DND-41 (cell line): ENCODE measurements around the gene REG3G.

Experiments
- ATAC-seq: fragments of 200-7000 bp; cut with Tn5 transposase; 3 replicates; pipeline ENCODE4 v1.9.1; 2021; ENCODE audit warnings: low read depth; ENCODE audit not compliant: insufficient read depth
- DNase-seq: peaks from one replicate; pipeline ENCODE4 v3.0.0-alpha.2; 2020
- H2AFZ ChIP-seq: 2 replicates; pipeline ENCODE4 v1.6.0; 2012; ENCODE audit warnings: low read depth, low read length
- H3K27ac ChIP-seq: 2 replicates; pipeline ENCODE4 v1.5.1; 2012; ENCODE audit warnings: low read length, inconsistent platforms
- H3K27me3 ChIP-seq: fragments of 200-600 bp; sonication (generic); 2 replicates; pipeline ENCODE4 v1.6.0; 2012; ENCODE audit warnings: low read length, mild to moderate bottlenecking, inconsistent platforms; ENCODE audit not compliant: insufficient read depth, poor library complexity
- H3K36me3 ChIP-seq: 2 replicates; pipeline ENCODE4 v1.5.1; 2012; ENCODE audit warnings: low read length, inconsistent platforms; ENCODE audit not compliant: insufficient read depth
- H3K4me1 ChIP-seq: 2 replicates; pipeline ENCODE4 v1.5.1; 2012; ENCODE audit warnings: mild to moderate bottlenecking, low read length; ENCODE audit not compliant: insufficient read depth
- H3K4me2 ChIP-seq: 2 replicates; pipeline ENCODE4 v1.6.0; 2012; ENCODE audit warnings: mild to moderate bottlenecking, moderate library complexity, low read length, inconsistent platforms; ENCODE audit not compliant: insufficient read depth
- H3K4me3 ChIP-seq, 2 experiments: fragments of 200-600 bp in 1 of 2; shearing (Covaris generic) in 1 of 2; 2 replicates each; pipeline ENCODE4 v1.5.1; 2012 to 2016; ENCODE audit warnings: inconsistent platforms in 2 of 2, low read length in 2 of 2, mild to moderate bottlenecking in 2 of 2, low read depth in 1 of 2, moderate library complexity in 1 of 2
- H3K79me2 ChIP-seq: 2 replicates; pipeline ENCODE4 v1.6.0; 2012; ENCODE audit warnings: low read length, inconsistent platforms; ENCODE audit not compliant: insufficient read depth
- H3K9ac ChIP-seq: 2 replicates; pipeline ENCODE4 v1.6.0; 2012; ENCODE audit warnings: low read depth, mild to moderate bottlenecking, inconsistent platforms, low read length, moderate library complexity
- H3K9me3 ChIP-seq: 2 replicates; pipeline ENCODE4 v1.5.1; 2012; ENCODE audit warnings: low read length, moderate library complexity, mild to moderate bottlenecking, inconsistent platforms; ENCODE audit not compliant: insufficient read depth, severe bottlenecking
- H4K20me1 ChIP-seq: 2 replicates; pipeline ENCODE4 v1.6.0; 2012; ENCODE audit warnings: low read length; ENCODE audit not compliant: insufficient read depth
- EZH2 ChIP-seq: IDR thresholded peaks from 3 replicates; pipeline ENCODE4 v1.6.1; 2012; ENCODE audit warnings: borderline replicate concordance, low read depth, mild to moderate bottlenecking, moderate library complexity, low read length, inconsistent platforms; ENCODE audit not compliant: severe bottlenecking
- TF ChIP-seq, protein P1 (sequence below): IDR thresholded peaks from 2 replicates; pipeline ENCODE4 v1.5.1; 2012; ENCODE audit warnings: borderline replicate concordance, low read length, moderate library complexity, mild to moderate bottlenecking; ENCODE audit not compliant: poor library complexity, severe bottlenecking; ENCODE audit errors: extremely low read depth

Gene REG3G

DNA sequence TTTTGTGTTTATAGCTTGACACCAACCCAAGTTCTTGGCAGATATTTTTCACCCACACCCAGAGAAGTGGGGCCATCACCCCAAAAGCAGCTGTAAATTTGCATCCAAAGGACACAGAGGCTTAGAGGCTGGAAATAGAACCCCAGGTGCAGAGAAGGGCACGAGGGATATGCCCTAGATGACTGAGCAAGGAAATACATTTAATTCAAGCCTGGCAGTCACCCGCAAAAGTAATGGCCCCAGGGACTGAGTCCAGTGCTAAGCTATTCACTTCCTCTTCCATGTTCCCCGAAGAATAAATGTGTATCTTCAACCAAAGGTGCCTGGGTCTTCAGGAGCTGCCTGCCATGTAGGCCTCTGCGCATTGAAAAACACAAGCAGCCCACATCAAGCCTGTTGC, 14.0 kb upstream of the REG3G start:
- no peak for TF ChIP-seq EZH2
- TF ChIP-seq, protein P1, sequence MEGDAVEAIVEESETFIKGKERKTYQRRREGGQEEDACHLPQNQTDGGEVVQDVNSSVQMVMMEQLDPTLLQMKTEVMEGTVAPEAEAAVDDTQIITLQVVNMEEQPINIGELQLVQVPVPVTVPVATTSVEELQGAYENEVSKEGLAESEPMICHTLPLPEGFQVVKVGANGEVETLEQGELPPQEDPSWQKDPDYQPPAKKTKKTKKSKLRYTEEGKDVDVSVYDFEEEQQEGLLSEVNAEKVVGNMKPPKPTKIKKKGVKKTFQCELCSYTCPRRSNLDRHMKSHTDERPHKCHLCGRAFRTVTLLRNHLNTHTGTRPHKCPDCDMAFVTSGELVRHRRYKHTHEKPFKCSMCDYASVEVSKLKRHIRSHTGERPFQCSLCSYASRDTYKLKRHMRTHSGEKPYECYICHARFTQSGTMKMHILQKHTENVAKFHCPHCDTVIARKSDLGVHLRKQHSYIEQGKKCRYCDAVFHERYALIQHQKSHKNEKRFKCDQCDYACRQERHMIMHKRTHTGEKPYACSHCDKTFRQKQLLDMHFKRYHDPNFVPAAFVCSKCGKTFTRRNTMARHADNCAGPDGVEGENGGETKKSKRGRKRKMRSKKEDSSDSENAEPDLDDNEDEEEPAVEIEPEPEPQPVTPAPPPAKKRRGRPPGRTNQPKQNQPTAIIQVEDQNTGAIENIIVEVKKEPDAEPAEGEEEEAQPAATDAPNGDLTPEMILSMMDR: no peak
- Histone ChIP-seq H4K20me1 (no peaks in the 10 kb centered on the region), H3K9me3 (no peaks in the 10 kb centered on the region), H2AFZ (no peak overlapping the region), H3K27ac (no peak overlapping the region), H3K4me1 (no peaks in the 10 kb centered on the region), H3K9ac (no peak overlapping the region), H3K4me3 (no peak overlapping the region), H3K79me2 (no peaks in the 10 kb centered on the region), H3K36me3 (no peaks in the 10 kb centered on the region), H3K4me2 (no peak overlapping the region), H3K27me3 (no peaks in the 10 kb centered on the region)
- ATAC-seq: no peak
- DNase-seq: no peak

DNA sequence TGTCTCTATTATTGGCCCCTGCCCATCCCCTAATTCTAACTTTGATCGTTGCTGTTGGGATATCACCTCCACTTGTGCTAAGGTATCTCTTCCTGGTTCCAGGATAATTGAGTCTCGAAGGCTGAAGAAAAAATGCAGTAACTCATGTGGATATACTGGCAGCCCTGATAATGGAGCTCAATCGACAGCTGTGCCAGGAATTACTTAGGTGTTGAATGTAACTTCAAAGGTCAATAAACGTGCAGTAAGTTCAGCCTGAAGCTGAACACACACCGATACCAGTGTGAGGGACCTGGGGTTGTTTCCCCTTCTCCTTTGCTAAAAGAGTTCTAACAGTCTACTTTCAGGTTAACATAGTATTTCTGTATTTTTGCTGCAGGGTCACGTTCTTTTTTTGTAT, 11.9 kb upstream of the REG3G start:
- Histone ChIP-seq H3K9me3 (no peaks in the 10 kb centered on the region), H4K20me1 (no peaks in the 10 kb centered on the region), H3K4me2 (no peak overlapping the region), H3K79me2 (no peaks in the 10 kb centered on the region), H2AFZ (no peak overlapping the region), H3K36me3 (no peaks in the 10 kb centered on the region), H3K9ac (no peak overlapping the region), H3K27ac (no peak overlapping the region), H3K27me3 (no peaks in the 10 kb centered on the region), H3K4me3 (no peak overlapping the region), H3K4me1 (no peaks in the 10 kb centered on the region)
- no peak for DNase-seq
- TF ChIP-seq EZH2: no peak
- TF ChIP-seq, protein P1: no peak
- no peak for ATAC-seq

DNA sequence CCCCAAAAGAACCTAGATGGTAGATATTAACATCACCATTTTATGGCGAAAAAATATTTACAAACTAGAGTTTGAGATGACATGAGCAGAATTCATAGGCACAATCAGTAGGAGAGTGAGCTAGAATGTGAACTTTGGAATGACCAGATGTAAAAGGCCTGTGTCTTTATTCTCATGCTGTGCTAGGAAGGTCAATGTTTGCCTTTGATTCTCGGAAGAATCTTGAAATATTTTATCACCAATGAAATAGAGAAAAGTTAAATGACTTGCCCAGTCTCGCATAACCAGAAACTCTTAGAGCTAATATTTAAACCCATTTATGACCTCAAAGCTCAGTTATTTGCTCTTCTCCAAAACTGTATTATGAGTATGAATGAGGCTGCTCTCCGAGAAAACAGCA, 9.2 kb upstream of the REG3G start:
- no peaks in the 10 kb centered on the region for H3K27me3 ChIP-seq
- H3K4me1 ChIP-seq: no peaks in the 10 kb centered on the region
- no peak overlapping the region for H2AFZ ChIP-seq
- H3K27ac ChIP-seq: no peak overlapping the region
- no peaks in the 10 kb centered on the region for H4K20me1 ChIP-seq
- DNase-seq: no peak
- H3K9me3 ChIP-seq: no peaks in the 10 kb centered on the region
- no peak overlapping the region for H3K9ac ChIP-seq
- no peak for ATAC-seq
- no peaks in the 10 kb centered on the region for H3K79me2 ChIP-seq
- H3K4me2 ChIP-seq: no peak overlapping the region
- H3K36me3 ChIP-seq: no peaks in the 10 kb centered on the region
- TF ChIP-seq, protein P1: no peak
- no peak for TF ChIP-seq EZH2
- H3K4me3 ChIP-seq: no peak overlapping the region

DNA sequence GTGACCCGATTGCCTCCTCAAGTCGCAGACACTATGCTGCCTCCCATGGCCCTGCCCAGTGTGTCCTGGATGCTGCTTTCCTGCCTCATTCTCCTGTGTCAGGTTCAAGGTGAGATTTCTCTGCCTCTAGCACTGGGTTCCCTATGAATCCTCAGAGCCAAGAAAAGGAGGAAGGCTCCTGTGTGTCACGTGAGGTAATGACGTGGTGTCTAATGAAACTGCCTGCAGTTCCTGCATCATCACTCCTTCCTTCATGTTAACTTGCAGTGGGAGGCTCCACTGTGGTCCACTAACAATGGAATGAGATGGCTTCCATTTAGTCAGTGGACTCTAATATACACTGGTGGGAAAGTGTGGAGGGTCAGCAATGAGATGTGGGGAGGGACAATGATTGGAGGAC, 559 bp downstream of the REG3G start:
- no peaks in the 10 kb centered on the region for H3K27me3 ChIP-seq
- H3K4me3 ChIP-seq: no peak overlapping the region
- H4K20me1 ChIP-seq: no peaks in the 10 kb centered on the region
- H3K36me3 ChIP-seq: no peaks in the 10 kb centered on the region
- ATAC-seq (no peak), DNase-seq (no peak)
- TF ChIP-seq EZH2: no peak
- TF ChIP-seq, protein P1: no peak
- H3K9ac ChIP-seq: no peak overlapping the region
- no peaks in the 10 kb centered on the region for H3K4me1 ChIP-seq
- no peak overlapping the region for H2AFZ ChIP-seq
- H3K79me2 ChIP-seq: no peaks in the 10 kb centered on the region
- no peak overlapping the region for H3K27ac ChIP-seq
- H3K4me2 ChIP-seq: no peak overlapping the region
- H3K9me3 ChIP-seq: no peaks in the 10 kb centered on the region
